Colonic mucosa (tissue), 4 donors: Measurements from ENCODE around the gene INPP5A. TPM values are rescaled to one million over a fixed set of nuclear protein-coding genes. Genes with fewer than 3 reads are reported as not detected.

ENCODE experiments used
- DNase-seq: peaks from one replicate; pipeline ENCODE4 v3.0.0-alpha.2; 2020
- H3K27ac ChIP-seq: fragments of 200-600 bp; one replicate; pipeline ENCODE4 v1.8.0; 2021
- H3K27me3 ChIP-seq: fragments of 200-600 bp; one replicate; pipeline ENCODE4 v1.8.0; 2021
- H3K36me3 ChIP-seq: fragments of 200-600 bp; one replicate; pipeline ENCODE4 v1.8.0; 2021
- H3K4me1 ChIP-seq: fragments of 200-600 bp; one replicate; pipeline ENCODE4 v1.8.0; 2021; ENCODE audit warnings: mild to moderate bottlenecking
- H3K4me3 ChIP-seq: fragments of 200-600 bp; one replicate; pipeline ENCODE4 v1.8.0; 2021
- H3K9ac ChIP-seq, 2 donors: one replicate each; pipeline ENCODE4 v1.7.0; 2013; ENCODE audit warnings: control low read depth in 2 of 2, low read depth in 2 of 2, low read length in 2 of 2
- H3K9me3 ChIP-seq: fragments of 200-600 bp; one replicate; pipeline ENCODE4 v1.8.0; 2021
- intact Hi-C: fragments of 100-400 bp; cut with DNase I; formaldehyde crosslinking; loops from one replicate; pipeline ENCODE4 v1.14.1; 2022
- total RNA-seq, 2 donors: library from RNA; stranded (reverse); fragmentation: NEBNext Ultra II Directional in 1 of 2; extraction: Animal tissue kit (Norgen Biotek cat#: 25700) in 1 of 2; gene quantifications; one replicate each; pipeline ENCODE4 v1.2.1, GENCODE V29; 2021
- TF ChIP-seq, protein P1 (sequence below): fragments of 200-600 bp; IDR thresholded peaks from one replicate; pipeline ENCODE4 v1.8.0; 2022; ENCODE audit warnings: antibody characterized with exemption, mild to moderate bottlenecking
- donor health status: healthy.
- donor health status: DM: no; HTN: no; CAD: no.
- donor health status: DM: no; HTN: no; CAD: no.

INPP5A gene
- total RNA-seq, 2 donors from 2014 or later = 29.9 to 41.5 TPM

- Histone ChIP-seq H3K9ac (no peak overlapping the region), H3K27ac (no peak overlapping the region), H3K27me3 (no peaks in the 10 kb centered on the region), H3K4me1 (peaks cover 7% of the 10 kb centered on the region), H3K9me3 (no peaks in the 10 kb centered on the region), H3K36me3 (no peaks in the 10 kb centered on the region), H3K4me3 (no peak overlapping the region)
- intact Hi-C loops = no loop called here
- TF ChIP-seq, protein P1, sequence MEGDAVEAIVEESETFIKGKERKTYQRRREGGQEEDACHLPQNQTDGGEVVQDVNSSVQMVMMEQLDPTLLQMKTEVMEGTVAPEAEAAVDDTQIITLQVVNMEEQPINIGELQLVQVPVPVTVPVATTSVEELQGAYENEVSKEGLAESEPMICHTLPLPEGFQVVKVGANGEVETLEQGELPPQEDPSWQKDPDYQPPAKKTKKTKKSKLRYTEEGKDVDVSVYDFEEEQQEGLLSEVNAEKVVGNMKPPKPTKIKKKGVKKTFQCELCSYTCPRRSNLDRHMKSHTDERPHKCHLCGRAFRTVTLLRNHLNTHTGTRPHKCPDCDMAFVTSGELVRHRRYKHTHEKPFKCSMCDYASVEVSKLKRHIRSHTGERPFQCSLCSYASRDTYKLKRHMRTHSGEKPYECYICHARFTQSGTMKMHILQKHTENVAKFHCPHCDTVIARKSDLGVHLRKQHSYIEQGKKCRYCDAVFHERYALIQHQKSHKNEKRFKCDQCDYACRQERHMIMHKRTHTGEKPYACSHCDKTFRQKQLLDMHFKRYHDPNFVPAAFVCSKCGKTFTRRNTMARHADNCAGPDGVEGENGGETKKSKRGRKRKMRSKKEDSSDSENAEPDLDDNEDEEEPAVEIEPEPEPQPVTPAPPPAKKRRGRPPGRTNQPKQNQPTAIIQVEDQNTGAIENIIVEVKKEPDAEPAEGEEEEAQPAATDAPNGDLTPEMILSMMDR = no peak
- no peak for DNase-seq
Measured at GRCh38 chr10:132685921-132686680, 148.5 kb downstream of the INPP5A start.

DNA sequence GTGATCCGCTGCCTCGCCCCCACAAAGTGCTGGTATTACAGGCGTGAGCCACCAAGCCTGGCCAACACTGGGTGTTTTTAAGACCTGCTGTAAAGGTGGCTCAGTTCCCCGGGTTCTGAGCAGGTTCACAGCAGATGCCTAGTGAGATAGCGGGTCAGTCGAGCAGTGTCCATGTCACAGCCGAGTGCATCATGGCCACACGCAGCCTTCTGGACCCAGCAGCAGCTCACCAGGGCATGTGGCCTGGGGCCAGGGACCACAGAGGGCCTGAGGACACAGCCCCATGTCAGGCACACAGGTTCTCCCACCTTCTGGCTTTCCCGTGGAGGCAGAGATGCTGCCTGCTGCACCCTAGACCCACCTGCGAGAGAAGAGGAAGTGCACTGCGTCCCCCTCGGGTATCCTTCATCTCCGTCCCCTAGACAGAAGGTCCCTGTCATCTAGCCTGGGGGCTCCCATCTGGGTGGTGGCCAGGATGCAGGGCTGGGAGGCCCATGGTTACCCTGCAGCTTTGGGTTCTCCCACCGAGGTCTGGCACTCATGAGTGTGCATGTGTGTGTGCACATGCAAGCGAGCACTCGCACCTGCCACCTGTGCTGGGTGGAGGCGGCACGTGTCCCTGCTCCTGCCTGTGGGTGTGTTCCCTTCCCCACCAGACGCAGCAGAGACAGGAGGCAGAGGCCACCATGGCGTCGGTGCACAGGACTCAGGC lies 149.8 kb downstream of the INPP5A start:
- Histone ChIP-seq H3K27me3 (no peaks in the 10 kb centered on the region), H3K4me1 (peaks cover 7% of the 10 kb centered on the region), H3K4me3 (no peak overlapping the region), H3K9ac (no peak overlapping the region), H3K27ac (no peak overlapping the region), H3K9me3 (no peaks in the 10 kb centered on the region), H3K36me3 (no peaks in the 10 kb centered on the region)
- intact Hi-C loops = no loop called here
- DNase-seq = no peak
- TF ChIP-seq, protein P1 = no peak

GRCh38 chr10:132687893-132688579 lies 150.4 kb downstream of the INPP5A start:
- TF ChIP-seq, protein P1 = no peak
- Histone ChIP-seq H3K27ac (no peak overlapping the region), H3K9me3 (no peaks in the 10 kb centered on the region), H3K9ac (no peak overlapping the region), H3K27me3 (no peaks in the 10 kb centered on the region), H3K4me1 (peaks cover 7% of the 10 kb centered on the region), H3K4me3 (no peak overlapping the region), H3K36me3 (no peaks in the 10 kb centered on the region)
- no peak for DNase-seq
- intact Hi-C loops = no loop called here

GRCh38 chr10:132688580-132689420 lies 151.2 kb downstream of the INPP5A start:
- Histone ChIP-seq H3K4me3 (no peak overlapping the region), H3K27ac (no peak overlapping the region), H3K9me3 (no peaks in the 10 kb centered on the region), H3K27me3 (no peaks in the 10 kb centered on the region), H3K9ac (no peak overlapping the region), H3K4me1 (peaks cover 7% of the 10 kb centered on the region), H3K36me3 (no peaks in the 10 kb centered on the region)
- TF ChIP-seq, protein P1 = no peak
- DNase-seq = no peak
- intact Hi-C loops = no loop called here
